IPS-20b (cell line): Measurements from ENCODE around the gene PSMB7.

Experiments
- H3K27ac ChIP-seq: one replicate; pipeline ENCODE4 v1.5.1; 2013; ENCODE audit warnings: low read length
- H3K27me3 ChIP-seq: 2 replicates; pipeline ENCODE4 v1.6.1; 2013; ENCODE audit warnings: mild to moderate bottlenecking, low read length, inconsistent platforms; ENCODE audit not compliant: insufficient read depth
- H3K36me3 ChIP-seq: 2 replicates; pipeline ENCODE4 v1.6.1; 2013; ENCODE audit warnings: low read depth, mild to moderate bottlenecking, inconsistent platforms, low read length, moderate library complexity; ENCODE audit not compliant: insufficient read depth
- H3K4me1 ChIP-seq: 2 replicates; pipeline ENCODE4 v1.6.1; 2013; ENCODE audit warnings: mild to moderate bottlenecking, control low read depth, inconsistent platforms, low read length, moderate library complexity; ENCODE audit not compliant: insufficient read depth
- H3K4me3 ChIP-seq: 2 replicates; pipeline ENCODE4 v1.5.1; 2013; ENCODE audit warnings: mild to moderate bottlenecking, low read length, inconsistent platforms
- H3K9ac ChIP-seq: 2 replicates; pipeline ENCODE4 v1.6.1; 2013; ENCODE audit warnings: low read depth, mild to moderate bottlenecking, inconsistent platforms, low read length, moderate library complexity
- H3K9me3 ChIP-seq: 2 replicates; pipeline ENCODE4 v1.6.1; 2013; ENCODE audit warnings: mild to moderate bottlenecking, low read depth, low read length, inconsistent platforms; ENCODE audit not compliant: insufficient read depth

Gene PSMB7

DNA sequence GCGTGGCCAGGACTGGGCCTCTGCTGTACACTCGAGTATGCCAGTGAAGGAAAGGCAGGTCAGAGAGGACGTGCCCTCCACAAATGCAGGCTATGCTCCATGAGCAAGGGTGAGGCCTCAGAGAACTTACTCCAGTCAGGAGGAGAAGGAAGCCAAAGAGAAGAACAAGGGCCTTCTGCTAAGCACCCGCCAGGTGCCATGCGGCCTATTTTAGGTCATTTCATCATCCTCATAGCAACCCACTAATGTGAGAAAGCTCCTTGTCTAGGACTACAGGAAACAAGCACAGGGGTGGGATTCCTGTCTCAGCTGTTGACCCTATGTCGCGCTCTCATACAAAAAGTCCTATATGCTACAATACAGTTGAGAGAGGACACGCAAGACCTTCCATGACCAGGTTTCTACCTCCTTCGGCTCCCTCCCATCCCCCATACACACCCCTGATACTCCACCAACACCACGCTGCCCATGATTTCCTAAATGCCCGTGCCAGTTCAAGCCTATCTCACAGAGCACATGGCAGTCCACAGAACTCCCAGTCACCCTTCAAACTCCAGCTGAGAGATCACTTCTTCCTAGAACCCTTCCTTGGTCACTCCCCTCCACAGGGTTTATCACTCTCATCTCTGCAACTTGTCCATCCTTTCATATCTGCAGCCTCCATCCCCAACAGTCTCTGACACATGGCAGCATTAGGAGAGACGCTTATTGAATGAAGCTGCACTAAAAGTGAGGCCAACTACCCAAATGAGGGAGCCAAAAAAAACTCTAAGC is 26.8 kb downstream of the PSMB7 start:
- H3K27ac ChIP-seq: no peak overlapping the region
- peaks cover 20% of the 10 kb centered on the region for H3K4me1 ChIP-seq
- no peaks in the 10 kb centered on the region for H3K27me3 ChIP-seq
- H3K9me3 ChIP-seq: no peaks in the 10 kb centered on the region
- H3K9ac ChIP-seq: no peak overlapping the region
- H3K4me3 ChIP-seq: no peak overlapping the region
- H3K36me3 ChIP-seq: peaks cover 15% of the 10 kb centered on the region

DNA sequence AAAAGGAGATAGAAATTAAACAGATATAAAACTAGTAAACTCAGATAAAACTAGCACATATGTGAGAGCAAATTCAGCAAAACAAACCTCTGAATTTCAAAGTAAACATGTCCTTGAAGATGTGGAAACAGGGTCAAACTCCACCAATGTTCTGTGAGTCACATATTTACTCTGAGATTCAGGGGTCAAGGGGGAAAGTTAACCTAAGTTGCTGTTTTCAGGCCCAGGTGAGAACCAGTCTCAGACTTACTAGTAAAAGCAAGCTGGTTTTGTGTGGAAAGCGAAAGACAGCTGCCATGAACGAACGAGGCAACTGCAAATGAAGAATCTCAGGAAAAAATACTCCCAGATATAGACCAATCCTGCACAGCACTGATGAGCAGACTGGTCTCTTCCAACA is 29.0 kb downstream of the PSMB7 start:
- Histone ChIP-seq H3K9me3 (no peaks in the 10 kb centered on the region), H3K36me3 (peaks cover 33% of the 10 kb centered on the region), H3K9ac (no peak overlapping the region), H3K4me3 (no peak overlapping the region), H3K27ac (no peak overlapping the region), H3K27me3 (no peaks in the 10 kb centered on the region), H3K4me1 (peaks cover 7% of the 10 kb centered on the region)

DNA sequence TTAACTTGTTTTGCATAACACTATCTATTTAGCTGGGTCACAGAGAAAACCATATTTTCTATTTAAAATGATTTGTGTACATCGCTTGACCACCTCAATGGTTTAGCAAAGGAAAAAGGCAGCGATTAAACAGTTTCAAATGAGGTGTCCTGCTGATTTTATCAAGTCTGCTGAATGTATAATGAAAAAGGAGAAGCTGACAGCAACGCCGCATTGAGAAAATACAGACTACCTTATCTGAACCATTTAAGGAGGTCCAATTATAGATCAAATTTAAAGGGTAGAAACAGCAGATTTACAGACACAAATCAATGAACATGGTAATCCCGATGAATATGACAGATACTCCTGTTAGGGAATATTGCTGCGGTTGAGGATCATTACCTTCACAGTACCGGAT is 29.6 kb downstream of the PSMB7 start:
- no peak overlapping the region for H3K27ac ChIP-seq
- H3K27me3 ChIP-seq: no peaks in the 10 kb centered on the region
- no peak overlapping the region for H3K4me3 ChIP-seq
- H3K4me1 ChIP-seq: peaks cover 1% of the 10 kb centered on the region
- H3K9ac ChIP-seq: no peak overlapping the region
- H3K36me3 ChIP-seq: peaks cover 34% of the 10 kb centered on the region
- no peaks in the 10 kb centered on the region for H3K9me3 ChIP-seq

DNA sequence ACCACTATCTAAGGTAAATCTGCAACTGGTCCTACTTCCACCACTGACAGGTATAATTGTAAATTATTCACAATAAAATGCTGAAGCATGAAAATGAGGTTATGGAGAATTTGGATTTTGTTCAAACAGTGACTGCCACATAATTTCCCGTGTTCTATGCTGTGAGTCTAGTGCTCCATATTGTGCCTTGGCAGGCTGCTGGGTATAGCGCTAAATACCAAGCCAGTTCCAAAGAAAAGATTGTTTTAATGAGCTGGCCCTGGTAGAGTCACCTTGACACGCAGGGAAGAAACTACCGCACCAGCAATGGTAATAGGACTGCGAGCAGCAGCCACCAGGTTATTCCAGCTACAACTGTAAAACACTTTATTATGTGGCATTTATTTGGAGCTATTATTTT is 30.4 kb downstream of the PSMB7 start:
- Histone ChIP-seq H3K9me3 (no peaks in the 10 kb centered on the region), H3K27me3 (no peaks in the 10 kb centered on the region), H3K4me1 (no peaks in the 10 kb centered on the region; the same call in 1 of the 2 replicates), H3K36me3 (peaks cover 39% of the 10 kb centered on the region), H3K27ac (no peak overlapping the region), H3K4me3 (no peak overlapping the region), H3K9ac (no peak overlapping the region)

DNA sequence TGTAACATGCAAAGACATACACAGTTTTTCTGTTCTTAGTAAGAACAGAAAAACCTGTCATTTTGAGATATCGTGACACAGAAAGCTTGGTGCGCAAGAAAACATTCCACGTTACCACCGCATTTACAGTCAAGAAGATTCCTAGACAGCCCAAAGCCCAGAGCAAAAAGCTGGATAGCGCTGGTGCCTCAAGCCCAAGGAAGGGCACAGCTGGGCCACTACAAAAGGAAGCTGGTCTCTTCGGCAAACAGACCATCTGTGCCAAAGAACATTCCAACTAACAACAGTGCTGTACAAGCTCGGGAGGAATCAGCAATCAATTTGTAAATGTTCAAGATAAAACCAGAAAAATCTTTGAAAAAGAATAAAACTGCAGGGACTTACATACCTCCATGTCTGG is 31.0 kb downstream of the PSMB7 start:
- no peak overlapping the region for H3K27ac ChIP-seq
- H3K9ac ChIP-seq: no peak overlapping the region
- peaks cover 43% of the 10 kb centered on the region for H3K36me3 ChIP-seq
- no peaks in the 10 kb centered on the region for H3K27me3 ChIP-seq
- no peaks in the 10 kb centered on the region; the same call in 1 of the 2 replicates for H3K4me1 ChIP-seq
- no peaks in the 10 kb centered on the region for H3K9me3 ChIP-seq
- no peak overlapping the region for H3K4me3 ChIP-seq

DNA sequence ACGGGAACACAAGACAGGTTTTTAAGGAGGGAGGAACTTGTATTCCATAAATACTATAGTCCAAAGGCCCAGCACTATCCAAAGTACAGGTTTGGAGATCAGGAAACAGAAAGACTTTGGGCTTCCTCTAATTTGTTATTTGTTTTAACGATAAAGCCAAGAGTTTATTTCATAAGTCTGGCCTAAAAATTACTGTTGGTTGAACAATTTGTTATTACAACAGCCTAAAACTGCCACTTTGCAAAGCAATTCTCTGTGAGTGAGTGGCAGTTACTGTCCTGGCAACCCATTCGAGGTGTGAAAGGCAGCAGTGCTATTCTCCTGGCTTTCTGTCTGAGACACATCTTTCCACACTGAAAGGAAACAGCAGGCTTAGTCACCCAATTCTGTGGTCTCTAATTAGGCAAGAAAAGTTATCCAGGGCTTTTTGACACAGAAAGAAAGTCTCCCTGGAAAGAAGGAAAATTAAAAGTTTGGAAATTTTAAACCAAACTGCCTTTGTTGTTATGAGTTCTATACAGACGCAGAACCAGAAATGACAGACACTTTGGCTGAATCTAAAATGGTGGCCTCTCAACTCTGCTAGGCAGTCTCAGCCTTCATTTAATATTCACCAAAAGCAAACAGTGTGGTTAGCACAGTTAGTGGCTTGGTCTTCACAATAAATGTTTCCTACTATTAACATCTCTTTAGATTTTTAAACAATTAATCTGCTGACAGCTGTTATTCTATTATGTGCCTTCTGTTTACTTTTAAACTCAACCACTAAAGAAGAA is 33.9 kb downstream of the PSMB7 start:
- Histone ChIP-seq H3K4me3 (no peak overlapping the region), H3K9me3 (no peaks in the 10 kb centered on the region), H3K9ac (no peak overlapping the region), H3K27me3 (no peaks in the 10 kb centered on the region), H3K36me3 (peaks cover 48% of the 10 kb centered on the region), H3K27ac (no peak overlapping the region), H3K4me1 (no peaks in the 10 kb centered on the region; the same call in 1 of the 2 replicates)

DNA sequence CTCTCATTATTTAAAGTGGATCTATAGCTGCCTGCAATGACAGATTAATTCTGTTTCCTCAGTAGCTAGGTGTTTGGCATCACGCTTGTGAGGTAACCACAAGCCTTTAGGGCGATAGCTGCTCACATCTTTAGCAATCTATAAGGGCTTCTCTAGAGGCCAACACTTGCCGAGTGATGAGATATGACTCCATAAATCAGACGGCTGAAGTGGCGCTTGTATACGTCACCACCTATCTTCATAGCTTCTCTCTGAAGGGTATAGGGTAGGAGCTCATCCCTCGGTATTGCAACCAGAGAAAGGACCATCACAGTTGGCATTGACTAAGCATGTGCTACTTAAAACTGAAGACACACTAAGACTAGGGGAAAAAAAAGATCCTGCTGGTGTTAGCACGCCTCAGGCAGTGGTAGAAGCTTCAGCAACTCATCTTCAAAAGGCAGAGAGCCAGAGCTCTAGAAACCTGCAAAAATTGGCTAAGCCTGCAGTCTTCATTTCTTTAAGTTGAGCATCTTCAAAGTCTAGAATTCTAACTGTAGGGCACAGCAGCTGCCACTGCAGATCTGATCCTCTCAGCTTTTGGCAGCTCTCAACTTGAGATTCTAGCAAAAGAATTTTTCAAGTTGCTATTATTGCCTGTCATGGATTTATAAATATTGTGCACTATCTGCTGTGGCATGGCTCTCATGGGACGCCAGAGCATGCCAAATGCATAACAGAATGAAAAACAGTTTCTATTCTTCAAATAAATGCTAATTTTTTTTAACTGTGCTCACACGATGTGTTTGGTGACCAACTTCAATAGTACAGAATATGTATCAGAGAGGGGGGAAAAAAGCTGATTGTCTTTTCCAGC is 37.5 kb downstream of the PSMB7 start:
- H3K27me3 ChIP-seq: no peaks in the 10 kb centered on the region
- H3K36me3 ChIP-seq: peaks cover 38% of the 10 kb centered on the region
- H3K9ac ChIP-seq: no peak overlapping the region
- no peak overlapping the region for H3K4me3 ChIP-seq
- 0 out of 2 replicates have a peak, but pooled peaks cover 3% of the 10 kb centered on the region for H3K9me3 ChIP-seq
- H3K4me1 ChIP-seq: no peaks in the 10 kb centered on the region
- no peak overlapping the region for H3K27ac ChIP-seq

DNA sequence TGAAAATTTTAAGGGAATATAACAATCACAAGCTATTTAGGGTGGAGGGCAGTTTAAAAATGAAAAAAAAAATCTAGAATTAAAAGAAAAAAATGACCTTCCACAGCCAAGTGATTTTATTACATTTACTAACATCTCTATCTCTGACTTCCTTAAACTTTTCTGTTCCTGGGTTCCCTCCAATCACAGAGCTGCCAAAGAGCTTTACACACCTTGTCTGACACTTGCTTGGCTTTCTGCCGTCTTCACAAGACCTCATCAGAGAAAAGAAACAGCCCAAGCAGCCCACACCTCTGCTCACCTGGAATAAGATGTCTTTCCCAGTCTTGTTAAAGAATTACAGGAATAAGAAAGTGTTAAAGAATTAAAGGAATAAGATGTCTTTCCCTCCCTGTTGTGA is 38.9 kb downstream of the PSMB7 start:
- Histone ChIP-seq H3K27me3 (no peaks in the 10 kb centered on the region), H3K9ac (no peak overlapping the region), H3K27ac (no peak overlapping the region), H3K4me3 (no peak overlapping the region), H3K4me1 (peaks cover 8% of the 10 kb centered on the region; the same call in 1 of the 2 replicates), H3K9me3 (0 out of 2 replicates have a peak, but pooled peaks cover 3% of the 10 kb centered on the region), H3K36me3 (peaks cover 28% of the 10 kb centered on the region)

DNA sequence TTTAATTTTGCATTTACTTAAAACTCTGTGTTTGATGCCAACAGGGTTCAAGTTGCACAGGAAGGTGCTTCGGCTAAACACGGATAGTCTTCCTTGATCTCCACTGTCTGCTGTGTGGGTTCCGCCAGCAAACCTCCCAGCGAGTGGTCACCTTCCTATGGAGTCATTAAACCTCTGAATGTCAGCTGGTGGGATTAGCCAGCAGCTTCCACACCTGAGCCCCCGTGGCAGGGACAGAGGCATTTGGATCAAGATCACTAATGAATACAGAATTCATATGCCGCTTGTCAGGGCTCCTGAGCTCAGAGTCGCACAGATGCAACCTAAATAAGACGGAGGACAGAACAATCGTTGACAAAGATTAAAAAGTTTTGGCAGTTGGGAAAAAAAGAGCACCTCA is 39.5 kb downstream of the PSMB7 start:
- peaks cover 25% of the 10 kb centered on the region for H3K36me3 ChIP-seq
- no peak overlapping the region for H3K4me3 ChIP-seq
- H3K27me3 ChIP-seq: no peaks in the 10 kb centered on the region
- 0 out of 2 replicates have a peak, but pooled peaks cover 3% of the 10 kb centered on the region for H3K9me3 ChIP-seq
- H3K27ac ChIP-seq: no peak overlapping the region
- no peak overlapping the region for H3K9ac ChIP-seq
- H3K4me1 ChIP-seq: peaks cover 14% of the 10 kb centered on the region; the same call in 1 of the 2 replicates

DNA sequence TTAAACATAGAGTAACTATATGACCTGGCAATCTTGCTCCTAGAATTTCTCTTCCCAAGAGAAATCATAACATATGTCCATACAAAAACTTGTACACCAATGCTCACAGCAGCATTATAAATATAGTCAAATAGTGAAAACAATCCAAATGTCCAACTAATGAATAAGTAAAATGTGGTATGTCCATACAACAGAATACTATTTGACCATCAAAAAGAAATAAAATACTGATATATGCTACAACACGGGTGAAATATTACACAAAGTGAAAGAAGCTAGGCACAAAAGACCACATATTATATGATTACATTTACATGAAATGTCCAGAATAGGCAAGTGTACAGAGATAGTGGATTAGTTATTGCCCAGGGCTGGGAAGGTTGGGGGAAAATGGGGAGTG is 41.4 kb downstream of the PSMB7 start:
- Histone ChIP-seq H3K27me3 (no peaks in the 10 kb centered on the region), H3K9me3 (0 out of 2 replicates have a peak, but pooled peaks cover 3% of the 10 kb centered on the region), H3K4me1 (peaks cover 17% of the 10 kb centered on the region; the same call in 1 of the 2 replicates), H3K4me3 (no peak overlapping the region), H3K27ac (no peak overlapping the region), H3K36me3 (peaks cover 16% of the 10 kb centered on the region), H3K9ac (no peak overlapping the region)

DNA sequence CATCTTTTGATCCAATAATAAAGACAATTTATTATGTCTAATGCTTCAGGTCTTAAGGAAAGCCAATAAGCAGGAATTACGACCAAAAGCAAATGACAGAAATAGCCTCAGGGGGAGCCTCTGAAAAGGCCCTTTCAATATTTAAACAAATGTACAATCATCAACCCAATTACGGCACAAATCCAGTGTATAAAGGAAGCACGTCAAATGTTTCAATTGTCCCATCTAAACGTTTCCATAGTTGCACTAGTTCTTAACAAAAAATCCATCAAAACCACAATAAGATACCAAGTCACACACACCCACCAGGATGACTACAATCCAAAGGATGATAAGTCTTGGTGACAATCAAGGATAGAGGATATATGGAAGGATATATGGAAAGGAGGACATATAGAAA is 41.9 kb downstream of the PSMB7 start:
- H3K36me3 ChIP-seq: peaks cover 14% of the 10 kb centered on the region
- peaks cover 17% of the 10 kb centered on the region; the same call in 1 of the 2 replicates for H3K4me1 ChIP-seq
- no peak overlapping the region for H3K9ac ChIP-seq
- no peaks in the 10 kb centered on the region for H3K27me3 ChIP-seq
- 0 out of 2 replicates have a peak, but pooled peaks cover 3% of the 10 kb centered on the region for H3K9me3 ChIP-seq
- H3K4me3 ChIP-seq: no peak overlapping the region
- H3K27ac ChIP-seq: no peak overlapping the region
